CD8-positive, alpha-beta memory T cell (primary cell): Measurements from ENCODE around the gene GNA15. TPM values are rescaled to one million over a fixed set of nuclear protein-coding genes. Genes with fewer than 3 reads are reported as not detected.

Experiments used
- polyA plus RNA-seq: library from polyadenylated mRNA; unstranded; fragments of 300-500 nt; fragmentation: Illumina TruSeq; gene quantifications from one replicate; pipeline ENCODE4 v1.2.3, GENCODE V29; 2021
- total RNA-seq, 2 experiments: library from RNA; stranded (reverse); gene quantifications; one replicate each; pipeline ENCODE4 v1.2.3, GENCODE V29; 2021

GNA15 gene
- total and polyA plus RNA-seq, 3 experiments from 2014 or later: 0.59 to 3.9 (median 2.6) TPM

Other genes starting within 250 kb of the GNA15 start
- 1 to 10 TPM; 4.4 TPM for gene ZNF57, start 235.1 kb upstream of the GNA15 start, total RNA-seq
- 3.2 TPM for gene ZNF57, start 235.1 kb upstream of the GNA15 start, polyA plus RNA-seq
- 1 to 10 TPM; 3.8 to 4.1 TPM for gene ZNF77, start 191.1 kb upstream of the GNA15 start, total RNA-seq
- 3.1 TPM for gene ZNF77, start 191.1 kb upstream of the GNA15 start, polyA plus RNA-seq
- gene TLE6, start 158.5 kb upstream of the GNA15 start, total RNA-seq: 1 to 10 TPM; 1.1 to 1.3 TPM
- gene TLE6, start 158.5 kb upstream of the GNA15 start, polyA plus RNA-seq: not detected
- gene TLE2, start 106.8 kb upstream of the GNA15 start, total RNA-seq: 1 to 10 TPM; 3.8 to 5.3 TPM
- 5.0 TPM for gene TLE2, start 106.8 kb upstream of the GNA15 start, polyA plus RNA-seq
- gene TLE5, start 73.5 kb upstream of the GNA15 start, total RNA-seq: 100 to 1,000 TPM; 335 to 352 TPM
- 753 TPM for gene TLE5, start 73.5 kb upstream of the GNA15 start, polyA plus RNA-seq
- gene GNA11, start 41.7 kb upstream of the GNA15 start, total RNA-seq: 1 to 10 TPM; 5.8 TPM
- 0.10 TPM for gene GNA11, start 41.7 kb upstream of the GNA15 start, polyA plus RNA-seq
- gene S1PR4, start 42.7 kb downstream of the GNA15 start, total RNA-seq: 10 to 100 TPM; 64.3 to 68.9 TPM
- gene S1PR4, start 42.7 kb downstream of the GNA15 start, polyA plus RNA-seq: 494 TPM
- 10 to 100 TPM; 94.7 to 96.0 TPM for gene NCLN, start 49.9 kb downstream of the GNA15 start, total RNA-seq
- gene NCLN, start 49.9 kb downstream of the GNA15 start, polyA plus RNA-seq: 47.4 TPM
- gene CELF5, start 88.6 kb downstream of the GNA15 start, total RNA-seq: under 1 TPM; 0.11 to 0.24 TPM
- not detected for gene CELF5, start 88.6 kb downstream of the GNA15 start, polyA plus RNA-seq
- 10 to 100 TPM; 16.1 to 19.4 TPM for gene NFIC, start 230.6 kb downstream of the GNA15 start, total RNA-seq
- gene NFIC, start 230.6 kb downstream of the GNA15 start, polyA plus RNA-seq: 17.8 TPM